Neural cell (in vitro differentiated cells): ENCODE data around the gene ZFYVE28.

Source experiments
- CTCF ChIP-seq: fragments of 450-650 bp; IDR thresholded peaks from 2 replicates; pipeline ENCODE4 v1.5.1; 2014; ENCODE audit warnings: antibody characterized with exemption, mild to moderate bottlenecking, moderate library complexity; ENCODE audit not compliant: poor library complexity, severe bottlenecking
- TAF1 ChIP-seq: IDR thresholded peaks from 2 replicates; pipeline ENCODE4 v1.6.1; 2012; ENCODE audit warnings: low read depth

GRCh38 chr4:2353222-2354107 lies 65.0 kb downstream of the ZFYVE28 start:
- TF ChIP-seq CTCF: no peak
- TF ChIP-seq TAF1: no peak
